HEK293 (cell line): ENCODE measurements around the gene GCNT4.

Experiments
- REPIN1 ChIP-seq: fragments of 450-650 bp; formaldehyde crosslinking; IDR thresholded peaks from 2 replicates; pipeline ENCODE4 v1.5.1; 2017; ENCODE audit warnings: missing biosample characterization, missing genetic modification characterization, low read depth
- YY1 ChIP-seq: fragments of 450-650 bp; formaldehyde crosslinking; IDR thresholded peaks from 2 replicates; pipeline ENCODE4 v1.5.1; 2018; ENCODE audit warnings: missing biosample characterization, missing genetic modification characterization
- ZNF132 ChIP-seq: fragments of 450-650 bp; formaldehyde crosslinking; IDR thresholded peaks from 2 replicates; pipeline ENCODE4 v1.5.1; 2017; ENCODE audit warnings: missing biosample characterization, missing genetic modification characterization, borderline replicate concordance
- ZNF133 ChIP-seq: fragments of 450-650 bp; formaldehyde crosslinking; IDR thresholded peaks from 2 replicates; pipeline ENCODE4 v1.5.1; 2016; ENCODE audit warnings: missing biosample characterization, missing genetic modification characterization
- ZNF37A ChIP-seq: fragments of 450-650 bp; IDR thresholded peaks from 2 replicates; pipeline ENCODE4 v1.5.1; 2018; ENCODE audit warnings: missing biosample characterization, missing genetic modification characterization
- ZNF548 ChIP-seq: fragments of 450-650 bp; formaldehyde crosslinking; IDR thresholded peaks from 2 replicates; pipeline ENCODE4 v1.5.1; 2016; ENCODE audit warnings: missing biosample characterization, missing genetic modification characterization
- ZNF747 ChIP-seq: fragments of 450-650 bp; formaldehyde crosslinking; IDR thresholded peaks from 2 replicates; pipeline ENCODE4 v1.5.1; 2016; ENCODE audit warnings: missing biosample characterization, missing genetic modification characterization
- ZNF768 ChIP-seq: fragments of 450-650 bp; formaldehyde crosslinking; IDR thresholded peaks from 2 replicates; pipeline ENCODE4 v1.5.1; 2018; ENCODE audit warnings: missing biosample characterization, mild to moderate bottlenecking, missing genetic modification characterization
- ZXDB ChIP-seq: fragments of 450-650 bp; formaldehyde crosslinking; IDR thresholded peaks from 2 replicates; pipeline ENCODE4 v1.5.1; 2016; ENCODE audit warnings: missing biosample characterization, missing genetic modification characterization
- TF ChIP-seq, protein P1 (sequence below): fragments of 450-650 bp; formaldehyde crosslinking; IDR thresholded peaks from 2 replicates; pipeline ENCODE4 v1.5.1; 2016; ENCODE audit warnings: missing biosample characterization, missing genetic modification characterization
- TF ChIP-seq, protein P2 (sequence below): fragments of 450-650 bp; formaldehyde crosslinking; IDR thresholded peaks from 2 replicates; pipeline ENCODE4 v1.5.1; 2016; ENCODE audit warnings: missing biosample characterization, missing genetic modification characterization
- TF ChIP-seq, protein P3 (sequence below): fragments of 450-650 bp; formaldehyde crosslinking; optimal IDR thresholded peaks from 2 replicates; pipeline ENCODE3; 2016; ENCODE audit warnings: missing biosample characterization, mild to moderate bottlenecking, missing genetic modification characterization
- TF ChIP-seq, protein P4 (sequence below): fragments of 450-650 bp; formaldehyde crosslinking; IDR thresholded peaks from 2 replicates; pipeline ENCODE4; 2016; ENCODE audit warnings: missing biosample characterization, missing genetic modification characterization
- TF ChIP-seq, protein P5 (sequence below): fragments of 450-650 bp; formaldehyde crosslinking; IDR thresholded peaks from 2 replicates; pipeline ENCODE4 v1.5.1; 2016; ENCODE audit warnings: missing biosample characterization, missing genetic modification characterization

DNA sequence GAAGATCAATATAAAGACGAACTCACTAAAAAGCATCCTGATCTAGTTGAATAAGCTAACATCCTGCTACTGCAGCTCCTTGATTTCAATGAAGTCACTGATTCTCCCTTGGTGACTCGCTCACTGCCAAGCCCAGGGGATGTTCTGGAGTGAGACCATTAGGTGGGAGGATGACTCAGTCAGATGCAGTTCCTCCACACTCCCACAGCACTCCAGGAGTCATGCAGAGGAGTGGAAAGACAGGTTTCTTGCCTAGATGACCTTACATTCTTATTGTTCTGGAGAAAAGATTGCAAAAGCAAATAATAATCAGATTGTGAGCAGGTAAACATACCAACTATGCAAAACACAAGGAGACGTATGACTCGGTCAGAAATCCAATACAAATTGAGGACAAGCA is 15.3 kb downstream of the GCNT4 start:
- TF ChIP-seq, protein P1, sequence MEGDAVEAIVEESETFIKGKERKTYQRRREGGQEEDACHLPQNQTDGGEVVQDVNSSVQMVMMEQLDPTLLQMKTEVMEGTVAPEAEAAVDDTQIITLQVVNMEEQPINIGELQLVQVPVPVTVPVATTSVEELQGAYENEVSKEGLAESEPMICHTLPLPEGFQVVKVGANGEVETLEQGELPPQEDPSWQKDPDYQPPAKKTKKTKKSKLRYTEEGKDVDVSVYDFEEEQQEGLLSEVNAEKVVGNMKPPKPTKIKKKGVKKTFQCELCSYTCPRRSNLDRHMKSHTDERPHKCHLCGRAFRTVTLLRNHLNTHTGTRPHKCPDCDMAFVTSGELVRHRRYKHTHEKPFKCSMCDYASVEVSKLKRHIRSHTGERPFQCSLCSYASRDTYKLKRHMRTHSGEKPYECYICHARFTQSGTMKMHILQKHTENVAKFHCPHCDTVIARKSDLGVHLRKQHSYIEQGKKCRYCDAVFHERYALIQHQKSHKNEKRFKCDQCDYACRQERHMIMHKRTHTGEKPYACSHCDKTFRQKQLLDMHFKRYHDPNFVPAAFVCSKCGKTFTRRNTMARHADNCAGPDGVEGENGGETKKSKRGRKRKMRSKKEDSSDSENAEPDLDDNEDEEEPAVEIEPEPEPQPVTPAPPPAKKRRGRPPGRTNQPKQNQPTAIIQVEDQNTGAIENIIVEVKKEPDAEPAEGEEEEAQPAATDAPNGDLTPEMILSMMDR (tag by site-specific recombination), result no peak
- TF ChIP-seq ZNF132 (tag by site-specific recombination), result no peak
- TF ChIP-seq REPIN1, result no peak
- TF ChIP-seq, protein P2, sequence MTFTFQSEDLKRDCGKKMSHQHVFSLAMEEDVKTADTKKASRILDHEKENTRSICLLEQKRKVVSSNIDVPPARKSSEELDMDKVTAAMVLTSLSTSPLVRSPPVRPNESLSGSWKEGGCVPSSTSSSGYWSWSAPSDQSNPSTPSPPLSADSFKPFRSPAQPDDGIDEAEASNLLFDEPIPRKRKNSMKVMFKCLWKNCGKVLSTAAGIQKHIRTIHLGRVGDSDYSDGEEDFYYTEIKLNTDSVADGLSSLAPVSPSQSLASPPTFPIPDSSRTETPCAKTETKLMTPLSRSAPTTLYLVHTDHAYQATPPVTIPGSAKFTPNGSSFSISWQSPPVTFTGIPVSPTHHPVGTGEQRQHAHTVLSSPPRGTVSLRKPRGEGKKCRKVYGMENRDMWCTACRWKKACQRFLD (tag by site-specific recombination), result no peak
- TF ChIP-seq, protein P3, sequence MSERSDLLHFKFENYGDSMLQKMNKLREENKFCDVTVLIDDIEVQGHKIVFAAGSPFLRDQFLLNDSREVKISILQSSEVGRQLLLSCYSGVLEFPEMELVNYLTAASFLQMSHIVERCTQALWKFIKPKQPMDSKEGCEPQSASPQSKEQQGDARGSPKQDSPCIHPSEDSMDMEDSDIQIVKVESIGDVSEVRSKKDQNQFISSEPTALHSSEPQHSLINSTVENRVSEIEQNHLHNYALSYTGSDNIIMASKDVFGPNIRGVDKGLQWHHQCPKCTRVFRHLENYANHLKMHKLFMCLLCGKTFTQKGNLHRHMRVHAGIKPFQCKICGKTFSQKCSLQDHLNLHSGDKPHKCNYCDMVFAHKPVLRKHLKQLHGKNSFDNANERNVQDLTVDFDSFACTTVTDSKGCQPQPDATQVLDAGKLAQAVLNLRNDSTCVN, result no peak
- no peak for TF ChIP-seq ZNF37A (tag by site-specific recombination)
- no peak for TF ChIP-seq YY1 (tag by site-specific recombination)
- no peak for TF ChIP-seq ZNF133 (tag by site-specific recombination)
- TF ChIP-seq, protein P4, sequence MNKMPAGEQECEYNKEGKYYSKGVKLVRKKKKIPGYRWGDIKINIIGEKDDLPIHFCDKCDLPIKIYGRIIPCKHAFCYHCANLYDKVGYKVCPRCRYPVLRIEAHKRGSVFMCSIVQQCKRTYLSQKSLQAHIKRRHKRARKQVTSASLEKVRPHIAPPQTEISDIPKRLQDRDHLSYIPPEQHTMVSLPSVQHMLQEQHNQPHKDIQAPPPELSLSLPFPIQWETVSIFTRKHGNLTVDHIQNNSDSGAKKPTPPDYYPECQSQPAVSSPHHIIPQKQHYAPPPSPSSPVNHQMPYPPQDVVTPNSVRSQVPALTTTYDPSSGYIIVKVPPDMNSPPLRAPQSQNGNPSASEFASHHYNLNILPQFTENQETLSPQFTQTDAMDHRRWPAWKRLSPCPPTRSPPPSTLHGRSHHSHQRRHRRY (tag by site-specific recombination), result no peak
- TF ChIP-seq, protein P5, sequence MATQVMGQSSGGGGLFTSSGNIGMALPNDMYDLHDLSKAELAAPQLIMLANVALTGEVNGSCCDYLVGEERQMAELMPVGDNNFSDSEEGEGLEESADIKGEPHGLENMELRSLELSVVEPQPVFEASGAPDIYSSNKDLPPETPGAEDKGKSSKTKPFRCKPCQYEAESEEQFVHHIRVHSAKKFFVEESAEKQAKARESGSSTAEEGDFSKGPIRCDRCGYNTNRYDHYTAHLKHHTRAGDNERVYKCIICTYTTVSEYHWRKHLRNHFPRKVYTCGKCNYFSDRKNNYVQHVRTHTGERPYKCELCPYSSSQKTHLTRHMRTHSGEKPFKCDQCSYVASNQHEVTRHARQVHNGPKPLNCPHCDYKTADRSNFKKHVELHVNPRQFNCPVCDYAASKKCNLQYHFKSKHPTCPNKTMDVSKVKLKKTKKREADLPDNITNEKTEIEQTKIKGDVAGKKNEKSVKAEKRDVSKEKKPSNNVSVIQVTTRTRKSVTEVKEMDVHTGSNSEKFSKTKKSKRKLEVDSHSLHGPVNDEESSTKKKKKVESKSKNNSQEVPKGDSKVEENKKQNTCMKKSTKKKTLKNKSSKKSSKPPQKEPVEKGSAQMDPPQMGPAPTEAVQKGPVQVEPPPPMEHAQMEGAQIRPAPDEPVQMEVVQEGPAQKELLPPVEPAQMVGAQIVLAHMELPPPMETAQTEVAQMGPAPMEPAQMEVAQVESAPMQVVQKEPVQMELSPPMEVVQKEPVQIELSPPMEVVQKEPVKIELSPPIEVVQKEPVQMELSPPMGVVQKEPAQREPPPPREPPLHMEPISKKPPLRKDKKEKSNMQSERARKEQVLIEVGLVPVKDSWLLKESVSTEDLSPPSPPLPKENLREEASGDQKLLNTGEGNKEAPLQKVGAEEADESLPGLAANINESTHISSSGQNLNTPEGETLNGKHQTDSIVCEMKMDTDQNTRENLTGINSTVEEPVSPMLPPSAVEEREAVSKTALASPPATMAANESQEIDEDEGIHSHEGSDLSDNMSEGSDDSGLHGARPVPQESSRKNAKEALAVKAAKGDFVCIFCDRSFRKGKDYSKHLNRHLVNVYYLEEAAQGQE (tag by site-specific recombination), result no peak
- TF ChIP-seq ZNF768 (tag by site-specific recombination), result no peak
- TF ChIP-seq ZNF548, result no peak
- TF ChIP-seq ZNF747 (tag by site-specific recombination), result no peak
- no peak for TF ChIP-seq ZXDB (tag by site-specific recombination)
